Liver (tissue), 9 donors: ENCODE measurements around the gene SIK2. TPM values are rescaled to one million over a fixed set of nuclear protein-coding genes. Genes with fewer than 3 reads are reported as not detected.

Source experiments
- DNase-seq: peaks from one replicate; pipeline ENCODE4 v3.0.0-alpha.2; 2017; ENCODE audit warnings: low spot score
- H3K27ac ChIP-seq, 2 donors: one replicate each; pipeline ENCODE4 v1.7.0; 2013; ENCODE audit warnings: inconsistent platforms in 2 of 2, low read length in 2 of 2, control low read depth in 1 of 2, low read depth in 1 of 2, mild to moderate bottlenecking in 1 of 2
- H3K27me3 ChIP-seq, 4 donors: one replicate each; pipeline versions ENCODE4 v1.6.1 to v1.7.0; 2013; ENCODE audit warnings: low read length in 3 of 4, inconsistent platforms in 1 of 4, mild to moderate bottlenecking in 1 of 4, moderate library complexity in 1 of 4; ENCODE audit not compliant: control insufficient read depth in 4 of 4, insufficient read depth in 4 of 4
- H3K36me3 ChIP-seq, 4 donors: one replicate each; pipeline versions ENCODE4 v1.6.1 to v1.7.0; 2013; ENCODE audit warnings: low read length in 3 of 4, mild to moderate bottlenecking in 3 of 4, low read depth in 1 of 4, moderate library complexity in 1 of 4; ENCODE audit not compliant: control insufficient read depth in 4 of 4, insufficient read depth in 3 of 4
- H3K4me1 ChIP-seq, 4 donors: one replicate each; pipeline versions ENCODE4 v1.6.1 to v1.7.0; 2013; ENCODE audit warnings: low read length in 3 of 4, mild to moderate bottlenecking in 3 of 4, moderate library complexity in 1 of 4; ENCODE audit not compliant: control insufficient read depth in 4 of 4, insufficient read depth in 4 of 4
- H3K4me3 ChIP-seq, 3 donors: one replicate each; pipeline versions ENCODE4 v1.6.1 to v1.7.0; 2013; ENCODE audit warnings: low read length in 3 of 3, control low read depth in 1 of 3, low read depth in 1 of 3, mild to moderate bottlenecking in 1 of 3
- H3K9ac ChIP-seq, 2 donors: one replicate each; pipeline ENCODE4 v1.7.0; 2013; ENCODE audit warnings: low read length in 2 of 2, mild to moderate bottlenecking in 2 of 2, moderate library complexity in 2 of 2, control low read depth in 1 of 2, low read depth in 1 of 2
- H3K9me3 ChIP-seq, 4 donors: one replicate each; pipeline versions ENCODE4 v1.6.1 to v1.7.0; 2013; ENCODE audit warnings: low read length in 3 of 4; ENCODE audit not compliant: control insufficient read depth in 4 of 4
- EGR1 ChIP-seq, 2 donors: IDR thresholded peaks; 2 replicates each; pipeline ENCODE4 v1.6.1; 2016 to 2018; ENCODE audit warnings: antibody characterized with exemption in 2 of 2, low read depth in 2 of 2
- FOXA1 ChIP-seq: IDR thresholded peaks from 2 replicates; pipeline ENCODE4 v1.6.1; 2016; ENCODE audit warnings: antibody characterized with exemption
- FOXA2 ChIP-seq: IDR thresholded peaks from 2 replicates; pipeline ENCODE4 v1.6.1; 2016; ENCODE audit warnings: antibody characterized with exemption
- HNF4A ChIP-seq, 2 donors: conservative IDR thresholded peaks; 2 replicates each; pipeline ENCODE4 v1.6.1; 2016; ENCODE audit warnings: antibody characterized with exemption in 2 of 2, mild to moderate bottlenecking in 2 of 2
- JUND ChIP-seq, 2 donors: IDR thresholded peaks; 2 replicates each; pipeline ENCODE4 v1.6.1; 2016; ENCODE audit warnings: antibody characterized with exemption in 2 of 2
- NR2F2 ChIP-seq: IDR thresholded peaks from 2 replicates; pipeline ENCODE4 v1.6.1; 2016; ENCODE audit warnings: antibody characterized with exemption
- RXRA ChIP-seq, 2 donors: IDR thresholded peaks; 2 replicates each; pipeline ENCODE4 v1.6.1; 2017 to 2018; ENCODE audit warnings: antibody characterized with exemption in 2 of 2, mild to moderate bottlenecking in 1 of 2
- SP1 ChIP-seq: IDR thresholded peaks from 2 replicates; pipeline ENCODE4 v1.6.1; 2018; ENCODE audit warnings: antibody characterized with exemption, mild to moderate bottlenecking
- TAF1 ChIP-seq: conservative IDR thresholded peaks from 2 replicates; pipeline ENCODE4 v1.6.1; 2016; ENCODE audit warnings: antibody characterized with exemption, mild to moderate bottlenecking
- YY1 ChIP-seq: IDR thresholded peaks from 2 replicates; pipeline ENCODE4 v1.6.1; 2016; ENCODE audit warnings: antibody characterized with exemption, mild to moderate bottlenecking
- WGBS: extraction: QIAGEN DNeasy Blood & Tissue Kit; methylation state at CpG from one replicate; pipeline ENCODE4 v1.1.7; 2013; 5-methylcytosine and 5-hydroxymethylcytosine counted together
- polyA plus RNA-seq, 2 donors: library from polyadenylated mRNA; stranded (reverse) in 1 of 2; unstranded in 1 of 2; fragments of 200-250 nt in 1 of 2; fragments of >200 nt in 1 of 2; fragmentation: Nextera tagmentation in 1 of 2; extraction: Ambion mirVana in 1 of 2; gene quantifications; one replicate each; pipeline versions ENCODE4 v1.2.1 to v1.2.3, GENCODE V29; 2013 to 2015
- total RNA-seq, 2 donors: library from RNA; depleted of rRNA; stranded (reverse); fragments of >200 nt; gene quantifications; one replicate each; pipeline ENCODE4 v1.2.3, GENCODE V29; 2014
- TF ChIP-seq, protein P1 (sequence below): IDR thresholded peaks from 2 replicates; pipeline ENCODE4 v1.6.1; 2016; ENCODE audit warnings: antibody characterized with exemption, mild to moderate bottlenecking
- TF ChIP-seq, protein P2 (sequence below): fragments of 150-350 bp; IDR thresholded peaks from 2 replicates; pipeline ENCODE4 v1.5.1; 2017; ENCODE audit warnings: improper control_type of control experiment, low read depth, low read length; ENCODE audit not compliant: missing input control
- TF ChIP-seq, protein P3 (sequence below): IDR thresholded peaks from 2 replicates; pipeline ENCODE4 v1.6.1; 2016; ENCODE audit warnings: antibody characterized with exemption
- TF ChIP-seq, protein P4 (sequence below): IDR thresholded peaks from 2 replicates; pipeline ENCODE4 v1.6.1; 2016; ENCODE audit warnings: antibody characterized with exemption
- donor health status: healthy.
- donor health status: healthy.
- donor health status: healthy.
- donor health status: healthy.
- donor health status: healthy.

The SIK2 gene
- total and polyA plus RNA-seq, 4 donors, result 6.5 to 15.0 (median 9.3) TPM

DNA sequence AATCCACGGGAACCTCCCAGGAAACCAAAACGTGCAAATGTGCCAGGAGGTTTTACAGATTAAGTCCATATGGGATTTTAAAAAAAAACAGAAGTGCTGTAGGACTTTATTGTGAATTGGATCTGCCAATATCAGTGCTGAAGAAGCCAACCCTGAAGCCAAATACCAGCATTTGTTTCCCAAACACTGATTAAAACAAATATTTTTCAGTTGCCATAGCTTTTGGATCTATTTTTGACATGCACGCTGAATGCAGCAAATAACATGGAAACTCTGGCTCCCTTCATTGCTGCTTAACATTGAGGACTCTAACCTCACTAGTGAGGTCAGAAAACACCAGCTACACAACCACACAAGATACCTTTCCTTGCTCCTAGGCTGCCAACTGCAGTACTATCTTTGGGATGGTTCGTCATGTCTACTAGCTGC lies 28.4 kb upstream of the SIK2 start (continued):
- TF ChIP-seq, protein P1, sequence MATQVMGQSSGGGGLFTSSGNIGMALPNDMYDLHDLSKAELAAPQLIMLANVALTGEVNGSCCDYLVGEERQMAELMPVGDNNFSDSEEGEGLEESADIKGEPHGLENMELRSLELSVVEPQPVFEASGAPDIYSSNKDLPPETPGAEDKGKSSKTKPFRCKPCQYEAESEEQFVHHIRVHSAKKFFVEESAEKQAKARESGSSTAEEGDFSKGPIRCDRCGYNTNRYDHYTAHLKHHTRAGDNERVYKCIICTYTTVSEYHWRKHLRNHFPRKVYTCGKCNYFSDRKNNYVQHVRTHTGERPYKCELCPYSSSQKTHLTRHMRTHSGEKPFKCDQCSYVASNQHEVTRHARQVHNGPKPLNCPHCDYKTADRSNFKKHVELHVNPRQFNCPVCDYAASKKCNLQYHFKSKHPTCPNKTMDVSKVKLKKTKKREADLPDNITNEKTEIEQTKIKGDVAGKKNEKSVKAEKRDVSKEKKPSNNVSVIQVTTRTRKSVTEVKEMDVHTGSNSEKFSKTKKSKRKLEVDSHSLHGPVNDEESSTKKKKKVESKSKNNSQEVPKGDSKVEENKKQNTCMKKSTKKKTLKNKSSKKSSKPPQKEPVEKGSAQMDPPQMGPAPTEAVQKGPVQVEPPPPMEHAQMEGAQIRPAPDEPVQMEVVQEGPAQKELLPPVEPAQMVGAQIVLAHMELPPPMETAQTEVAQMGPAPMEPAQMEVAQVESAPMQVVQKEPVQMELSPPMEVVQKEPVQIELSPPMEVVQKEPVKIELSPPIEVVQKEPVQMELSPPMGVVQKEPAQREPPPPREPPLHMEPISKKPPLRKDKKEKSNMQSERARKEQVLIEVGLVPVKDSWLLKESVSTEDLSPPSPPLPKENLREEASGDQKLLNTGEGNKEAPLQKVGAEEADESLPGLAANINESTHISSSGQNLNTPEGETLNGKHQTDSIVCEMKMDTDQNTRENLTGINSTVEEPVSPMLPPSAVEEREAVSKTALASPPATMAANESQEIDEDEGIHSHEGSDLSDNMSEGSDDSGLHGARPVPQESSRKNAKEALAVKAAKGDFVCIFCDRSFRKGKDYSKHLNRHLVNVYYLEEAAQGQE, result no peak
- TF ChIP-seq YY1, result peak; percentile 30
- TF ChIP-seq JUND (IDR thresholded peaks at IDR 0.05), result no peak
- no peak for TF ChIP-seq FOXA1
- TF ChIP-seq, protein P2, sequence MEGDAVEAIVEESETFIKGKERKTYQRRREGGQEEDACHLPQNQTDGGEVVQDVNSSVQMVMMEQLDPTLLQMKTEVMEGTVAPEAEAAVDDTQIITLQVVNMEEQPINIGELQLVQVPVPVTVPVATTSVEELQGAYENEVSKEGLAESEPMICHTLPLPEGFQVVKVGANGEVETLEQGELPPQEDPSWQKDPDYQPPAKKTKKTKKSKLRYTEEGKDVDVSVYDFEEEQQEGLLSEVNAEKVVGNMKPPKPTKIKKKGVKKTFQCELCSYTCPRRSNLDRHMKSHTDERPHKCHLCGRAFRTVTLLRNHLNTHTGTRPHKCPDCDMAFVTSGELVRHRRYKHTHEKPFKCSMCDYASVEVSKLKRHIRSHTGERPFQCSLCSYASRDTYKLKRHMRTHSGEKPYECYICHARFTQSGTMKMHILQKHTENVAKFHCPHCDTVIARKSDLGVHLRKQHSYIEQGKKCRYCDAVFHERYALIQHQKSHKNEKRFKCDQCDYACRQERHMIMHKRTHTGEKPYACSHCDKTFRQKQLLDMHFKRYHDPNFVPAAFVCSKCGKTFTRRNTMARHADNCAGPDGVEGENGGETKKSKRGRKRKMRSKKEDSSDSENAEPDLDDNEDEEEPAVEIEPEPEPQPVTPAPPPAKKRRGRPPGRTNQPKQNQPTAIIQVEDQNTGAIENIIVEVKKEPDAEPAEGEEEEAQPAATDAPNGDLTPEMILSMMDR, result no peak
- TF ChIP-seq HNF4A (conservative IDR thresholded peaks at IDR 0.05), result peak in 1 of 2 donors; percentile 9
- no peak for TF ChIP-seq SP1

DNA sequence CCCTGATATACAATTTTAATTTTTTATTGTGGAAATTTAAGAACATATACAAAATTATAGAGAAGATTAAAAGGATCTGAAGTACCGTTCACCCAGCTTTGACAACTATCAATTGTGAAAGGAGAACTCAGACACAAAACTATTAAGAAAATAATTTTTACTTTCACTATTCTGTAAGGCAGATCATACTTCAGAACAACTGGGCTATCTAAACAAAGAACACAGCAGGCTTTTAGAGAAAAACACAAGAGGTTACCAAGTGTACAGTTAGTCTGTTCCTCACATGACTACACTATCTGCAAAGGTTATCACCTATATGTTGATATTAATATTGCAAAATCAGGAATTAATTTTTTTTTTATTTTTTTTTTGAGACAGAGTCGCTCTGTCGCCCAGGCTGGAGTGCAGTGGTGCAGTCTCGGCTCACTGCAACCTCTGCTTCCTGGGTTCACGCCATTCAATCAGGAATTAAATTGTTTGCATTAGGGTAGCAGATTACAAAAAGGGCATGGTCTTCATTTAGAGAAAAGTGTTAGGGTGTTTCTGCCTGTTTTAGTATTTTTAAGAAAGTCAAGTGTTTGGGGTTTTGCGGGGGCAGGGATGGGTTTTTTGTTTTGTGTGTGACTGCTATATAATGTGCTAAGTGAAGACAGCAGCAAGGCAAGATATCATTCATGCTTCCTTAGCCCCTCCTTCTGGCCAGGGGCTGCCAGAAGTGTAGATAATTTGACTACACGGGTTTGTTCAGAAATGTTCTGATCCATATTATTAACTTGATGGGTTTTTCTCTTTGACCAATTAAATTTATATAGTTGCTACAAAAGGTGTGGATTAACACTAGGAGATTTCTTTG lies 27.6 kb upstream of the SIK2 start:
- no peaks in the 10 kb centered on the region for H3K36me3 ChIP-seq
- DNase-seq, result no peak
- TF ChIP-seq, protein P3, sequence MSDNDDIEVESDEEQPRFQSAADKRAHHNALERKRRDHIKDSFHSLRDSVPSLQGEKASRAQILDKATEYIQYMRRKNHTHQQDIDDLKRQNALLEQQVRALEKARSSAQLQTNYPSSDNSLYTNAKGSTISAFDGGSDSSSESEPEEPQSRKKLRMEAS, result peak; percentile 20
- TF ChIP-seq NR2F2, result peak; percentile 17
- TF ChIP-seq RXRA (IDR thresholded peaks at IDR 0.05), result no peak

DNA sequence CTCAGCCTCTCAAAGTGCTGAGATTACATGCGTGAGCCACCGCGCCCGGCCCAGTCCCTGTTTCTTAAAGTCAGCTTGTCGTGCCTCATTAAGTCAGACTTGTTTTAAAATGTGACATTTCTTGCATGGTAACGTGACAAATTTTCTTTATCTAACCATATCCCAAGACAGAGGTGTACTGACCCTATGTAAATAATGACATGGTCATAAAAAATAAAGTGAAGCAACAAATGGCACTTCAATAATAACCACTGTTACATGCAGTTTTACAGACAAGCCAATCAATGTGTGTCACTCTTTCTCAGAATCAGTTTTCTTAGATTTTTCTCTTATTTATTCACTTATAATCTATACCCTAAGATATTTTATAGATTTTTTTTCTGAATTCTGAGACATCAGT lies 26.5 kb upstream of the SIK2 start:
- Histone ChIP-seq H3K9me3 (no peaks in the 10 kb centered on the region), H3K9ac (no peak overlapping the region), H3K27me3 (no peaks in the 10 kb centered on the region), H3K27ac (no peak overlapping the region), H3K4me1 (peaks cover 0 to 13% (median 8%) of the 10 kb centered on the region in 4 donors), H3K4me3 (no peak overlapping the region), H3K36me3 (no peaks in the 10 kb centered on the region)
- WGBS, result 94% methylated on average over 6 of the region's 6 CpGs
- DNase-seq, result no peak
- no peak for TF ChIP-seq JUND (IDR thresholded peaks at IDR 0.05)
- TF ChIP-seq YY1, result no peak
- no peak for TF ChIP-seq SP1
- no peak for TF ChIP-seq TAF1
- TF ChIP-seq, protein P1, result no peak
- TF ChIP-seq, protein P4, sequence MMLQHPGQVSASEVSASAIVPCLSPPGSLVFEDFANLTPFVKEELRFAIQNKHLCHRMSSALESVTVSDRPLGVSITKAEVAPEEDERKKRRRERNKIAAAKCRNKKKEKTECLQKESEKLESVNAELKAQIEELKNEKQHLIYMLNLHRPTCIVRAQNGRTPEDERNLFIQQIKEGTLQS, result no peak
- no peak for TF ChIP-seq NR2F2
- TF ChIP-seq FOXA2, result no peak
- no peak for TF ChIP-seq EGR1 (IDR thresholded peaks at IDR 0.05; ENCODE audit: low read depth in 2 of 2)
- TF ChIP-seq, protein P2, result no peak
- TF ChIP-seq FOXA1, result no peak

More for the DNA sequence above, 27.6 kb upstream of the SIK2 start:
- WGBS, result 40% methylated on average over 7 of the region's 7 CpGs
- H3K27ac ChIP-seq, result peak overlapping the region; percentile 5 to 48
- peak overlapping the region in 1 of 3 donors; percentile 16 for H3K4me3 ChIP-seq
- H3K4me1 ChIP-seq, result peaks cover 0 to 13% (median 8%) of the 10 kb centered on the region in 4 donors
- H3K9me3 ChIP-seq, result no peaks in the 10 kb centered on the region
- H3K27me3 ChIP-seq, result no peaks in the 10 kb centered on the region
- H3K9ac ChIP-seq, result peak overlapping the region in 1 of 2 donors; percentile 66
